Smooth muscle cell (in vitro differentiated cells): Measurements from ENCODE around the gene CNTNAP5. TPM values are rescaled to one million over a fixed set of nuclear protein-coding genes. Genes with fewer than 3 reads are reported as not detected.

Source experiments
- DNase-seq: peaks from one replicate; lab custom pipeline; 2025; ENCODE audit not compliant: unreplicated experiment; lab: John Stamatoyannopoulos, UW
- H2AFZ ChIP-seq: fragments of 200-600 bp; sonication (generic); 2 replicates; pipeline ENCODE4 v1.6.0; 2016; ENCODE audit warnings: antibody characterized with exemption, low read depth, mild to moderate bottlenecking
- H3F3A ChIP-seq: fragments of 200-600 bp; sonication (generic); 2 replicates; pipeline ENCODE4 v1.6.0; 2017; ENCODE audit warnings: antibody characterized with exemption, low read depth
- H3K27ac ChIP-seq: fragments of 200-600 bp; sonication (generic); 2 replicates; pipeline ENCODE4 v1.5.1; 2016; ENCODE audit warnings: low read depth, mild to moderate bottlenecking
- H3K27me3 ChIP-seq: fragments of 200-600 bp; sonication (generic); 2 replicates; pipeline ENCODE4 v1.6.1; 2016; ENCODE audit warnings: low read depth, mild to moderate bottlenecking
- H3K36me3 ChIP-seq: fragments of 200-600 bp; sonication (generic); 2 replicates; pipeline ENCODE4 v1.5.1; 2016; ENCODE audit warnings: low read depth
- H3K4me1 ChIP-seq: fragments of 200-600 bp; sonication (generic); 2 replicates; pipeline ENCODE4 v1.5.1; 2016; ENCODE audit warnings: low read depth
- H3K4me2 ChIP-seq: fragments of 200-600 bp; sonication (generic); 2 replicates; pipeline ENCODE4 v1.6.0; 2016; ENCODE audit warnings: mild to moderate bottlenecking
- H3K4me3 ChIP-seq: fragments of 200-600 bp; sonication (generic); 2 replicates; pipeline ENCODE4 v1.5.1; 2016; ENCODE audit warnings: mild to moderate bottlenecking
- H3K79me2 ChIP-seq: fragments of 200-600 bp; sonication (generic); 2 replicates; pipeline ENCODE4 v1.6.0; 2016; ENCODE audit warnings: low read depth, mild to moderate bottlenecking
- H3K9ac ChIP-seq: fragments of 200-600 bp; sonication (generic); 2 replicates; pipeline ENCODE4 v1.6.0; 2016; ENCODE audit warnings: low read depth
- H3K9me3 ChIP-seq: fragments of 200-600 bp; sonication (generic); replicated peaks from 2 replicates; pipeline ENCODE4 v1.5.1; 2016; ENCODE audit warnings: low read depth
- H4K20me1 ChIP-seq: fragments of 200-600 bp; sonication (generic); 2 replicates; pipeline ENCODE4 v1.6.0; 2016; ENCODE audit warnings: low read depth
- WGBS: methylation state at CpG from one replicate; pipeline ENCODE4 v1.1.7; 2016; ENCODE audit warnings: low lambda C conversion rate; 5-methylcytosine and 5-hydroxymethylcytosine counted together
- polyA plus RNA-seq: library from polyadenylated mRNA; unstranded; fragments of >200 nt; fragmentation: Nextera tagmentation; extraction: Ambion mirVana; gene quantifications from 2 replicates; pipeline ENCODE4 v1.2.1, GENCODE V29; 2016
- total RNA-seq: library from RNA; depleted of rRNA; stranded (reverse); fragments of >200 nt; gene quantifications from 2 replicates; pipeline ENCODE4 v1.2.3, GENCODE V29; 2014
- TF ChIP-seq, protein P1 (sequence below): fragments of 200-600 bp; sonication (generic); IDR thresholded peaks from 2 replicates; pipeline ENCODE4 v1.5.1; 2017; ENCODE audit warnings: borderline replicate concordance, mild to moderate bottlenecking, antibody characterized with exemption; ENCODE audit not compliant: insufficient read depth, poor library complexity, severe bottlenecking

Gene CNTNAP5
- total and polyA plus RNA-seq, 2 experiments from 2014 or later: not detected

DNA sequence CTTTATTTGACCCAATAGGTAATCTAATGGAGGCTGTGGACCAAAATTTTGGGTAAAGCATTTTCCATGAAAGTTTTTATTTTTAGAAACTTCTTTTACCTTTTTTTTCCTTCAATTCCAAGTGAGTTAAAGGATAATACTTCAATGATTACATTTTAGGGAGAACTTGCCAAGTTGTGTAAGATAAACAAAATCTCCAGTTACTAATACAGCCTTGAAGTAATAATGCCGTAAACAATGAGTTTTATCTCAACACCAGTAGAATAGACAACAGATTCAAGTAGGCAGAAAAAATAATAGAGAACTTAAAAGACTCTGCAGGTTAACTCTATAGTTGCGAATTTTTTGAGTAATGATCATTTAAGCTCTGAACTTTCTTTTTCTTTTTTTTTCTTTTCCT is 807.4 kb downstream of the CNTNAP5 start:
- Histone ChIP-seq H2AFZ (no peak overlapping the region), H3K9me3 (no peaks in the 10 kb centered on the region), H3F3A (no peaks in the 10 kb centered on the region), H3K4me3 (no peak overlapping the region), H3K79me2 (no peaks in the 10 kb centered on the region), H3K4me1 (no peaks in the 10 kb centered on the region), H3K27me3 (no peaks in the 10 kb centered on the region), H3K4me2 (no peak overlapping the region), H4K20me1 (no peaks in the 10 kb centered on the region), H3K9ac (no peak overlapping the region), H3K27ac (no peak overlapping the region), H3K36me3 (no peaks in the 10 kb centered on the region)
- 92% methylated on average over 2 of the region's 2 CpGs for WGBS
- DNase-seq: no peak
- TF ChIP-seq, protein P1, sequence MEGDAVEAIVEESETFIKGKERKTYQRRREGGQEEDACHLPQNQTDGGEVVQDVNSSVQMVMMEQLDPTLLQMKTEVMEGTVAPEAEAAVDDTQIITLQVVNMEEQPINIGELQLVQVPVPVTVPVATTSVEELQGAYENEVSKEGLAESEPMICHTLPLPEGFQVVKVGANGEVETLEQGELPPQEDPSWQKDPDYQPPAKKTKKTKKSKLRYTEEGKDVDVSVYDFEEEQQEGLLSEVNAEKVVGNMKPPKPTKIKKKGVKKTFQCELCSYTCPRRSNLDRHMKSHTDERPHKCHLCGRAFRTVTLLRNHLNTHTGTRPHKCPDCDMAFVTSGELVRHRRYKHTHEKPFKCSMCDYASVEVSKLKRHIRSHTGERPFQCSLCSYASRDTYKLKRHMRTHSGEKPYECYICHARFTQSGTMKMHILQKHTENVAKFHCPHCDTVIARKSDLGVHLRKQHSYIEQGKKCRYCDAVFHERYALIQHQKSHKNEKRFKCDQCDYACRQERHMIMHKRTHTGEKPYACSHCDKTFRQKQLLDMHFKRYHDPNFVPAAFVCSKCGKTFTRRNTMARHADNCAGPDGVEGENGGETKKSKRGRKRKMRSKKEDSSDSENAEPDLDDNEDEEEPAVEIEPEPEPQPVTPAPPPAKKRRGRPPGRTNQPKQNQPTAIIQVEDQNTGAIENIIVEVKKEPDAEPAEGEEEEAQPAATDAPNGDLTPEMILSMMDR: no peak

DNA sequence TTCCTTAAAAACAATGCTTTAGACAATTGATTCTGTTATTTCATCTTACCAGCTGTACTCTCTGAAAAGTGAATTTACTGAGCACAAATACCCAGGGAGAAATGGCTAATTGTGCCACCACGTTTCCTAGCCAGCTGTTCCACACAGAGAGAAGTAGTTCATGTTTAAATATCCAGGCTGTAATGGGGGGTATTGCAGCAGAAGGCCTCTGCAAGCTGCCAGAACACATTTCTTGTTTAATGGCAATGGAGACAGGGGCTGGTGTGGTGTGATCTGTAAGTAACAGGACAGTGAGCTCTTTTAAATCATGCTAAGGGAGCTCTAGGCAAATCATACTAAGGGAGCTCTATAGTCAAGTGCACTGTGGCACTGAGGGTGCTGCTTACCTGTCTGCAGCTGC is 809.2 kb downstream of the CNTNAP5 start:
- no peaks in the 10 kb centered on the region for H4K20me1 ChIP-seq
- no peaks in the 10 kb centered on the region for H3K9me3 ChIP-seq
- H3K27ac ChIP-seq: no peak overlapping the region
- DNase-seq: no peak
- H3K79me2 ChIP-seq: no peaks in the 10 kb centered on the region
- no peak overlapping the region for H3K9ac ChIP-seq
- 73% methylated on average over 1 of the region's 1 CpG for WGBS
- TF ChIP-seq, protein P1: no peak
- no peak overlapping the region for H2AFZ ChIP-seq
- no peaks in the 10 kb centered on the region for H3F3A ChIP-seq
- H3K4me2 ChIP-seq: no peak overlapping the region
- no peaks in the 10 kb centered on the region for H3K36me3 ChIP-seq
- no peaks in the 10 kb centered on the region for H3K4me1 ChIP-seq
- no peaks in the 10 kb centered on the region for H3K27me3 ChIP-seq
- no peak overlapping the region for H3K4me3 ChIP-seq

DNA sequence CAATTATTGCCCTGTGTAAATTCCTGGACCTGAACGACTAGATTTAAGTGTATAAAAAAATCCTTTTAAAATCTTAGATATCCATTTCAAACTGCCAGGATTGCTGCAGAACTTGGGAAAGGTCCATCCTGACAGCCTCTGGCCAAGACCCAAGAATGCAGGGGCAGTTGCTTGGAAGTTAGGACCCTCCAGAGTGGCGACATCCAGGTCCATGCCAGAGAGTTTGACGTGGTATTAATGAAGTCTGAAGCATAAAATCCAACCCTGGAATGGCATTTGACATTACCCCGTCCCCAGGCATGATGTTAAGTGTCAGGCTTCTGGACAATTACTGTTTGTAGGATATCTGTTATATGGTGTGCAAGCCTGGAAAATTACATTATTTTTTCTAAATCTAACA is 810.2 kb downstream of the CNTNAP5 start:
- WGBS: 84% methylated on average over 4 of the region's 4 CpGs
- Histone ChIP-seq H3K9ac (no peak overlapping the region), H3K4me3 (no peak overlapping the region), H3K9me3 (no peaks in the 10 kb centered on the region), H4K20me1 (no peaks in the 10 kb centered on the region), H3K36me3 (no peaks in the 10 kb centered on the region), H3K4me2 (no peak overlapping the region), H3K79me2 (no peaks in the 10 kb centered on the region), H3K27me3 (no peaks in the 10 kb centered on the region), H3K27ac (no peak overlapping the region), H3F3A (no peaks in the 10 kb centered on the region), H2AFZ (no peak overlapping the region), H3K4me1 (no peaks in the 10 kb centered on the region)
- no peak for DNase-seq
- TF ChIP-seq, protein P1: no peak

DNA sequence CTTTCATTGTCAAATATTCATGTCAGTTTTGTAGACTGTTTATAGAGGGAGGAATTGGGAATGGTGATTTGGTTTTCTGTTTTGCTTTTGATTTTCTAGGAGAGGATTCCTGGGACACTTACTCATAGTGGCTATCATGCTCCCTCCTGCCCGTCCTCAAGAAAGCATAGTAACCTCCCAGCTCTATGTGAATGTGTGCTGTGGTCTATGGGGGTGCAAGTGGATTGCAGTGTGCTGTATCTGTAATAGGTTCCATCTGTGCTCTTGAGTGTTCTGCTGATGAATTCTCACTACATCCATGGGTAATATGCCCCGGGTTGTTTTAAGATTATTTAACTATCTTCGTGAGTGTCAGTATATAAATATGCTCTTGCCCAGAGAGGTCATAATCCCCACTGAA is 811.3 kb downstream of the CNTNAP5 start:
- DNase-seq: no peak
- TF ChIP-seq, protein P1: no peak

More for the DNA sequence above, 811.3 kb downstream of the CNTNAP5 start:
- Histone ChIP-seq H3K27me3 (no peaks in the 10 kb centered on the region), H3K4me3 (no peak overlapping the region), H4K20me1 (no peaks in the 10 kb centered on the region), H3F3A (no peaks in the 10 kb centered on the region), H3K27ac (no peak overlapping the region), H3K36me3 (no peaks in the 10 kb centered on the region), H3K4me1 (no peaks in the 10 kb centered on the region), H2AFZ (no peak overlapping the region), H3K4me2 (peak overlapping the region; percentile 39), H3K9me3 (no peaks in the 10 kb centered on the region), H3K9ac (no peak overlapping the region), H3K79me2 (no peaks in the 10 kb centered on the region)
- 37% methylated on average over 3 of the region's 3 CpGs for WGBS
